Measurements from ENCODE around the gene USP34.

USP34 gene

DNA sequence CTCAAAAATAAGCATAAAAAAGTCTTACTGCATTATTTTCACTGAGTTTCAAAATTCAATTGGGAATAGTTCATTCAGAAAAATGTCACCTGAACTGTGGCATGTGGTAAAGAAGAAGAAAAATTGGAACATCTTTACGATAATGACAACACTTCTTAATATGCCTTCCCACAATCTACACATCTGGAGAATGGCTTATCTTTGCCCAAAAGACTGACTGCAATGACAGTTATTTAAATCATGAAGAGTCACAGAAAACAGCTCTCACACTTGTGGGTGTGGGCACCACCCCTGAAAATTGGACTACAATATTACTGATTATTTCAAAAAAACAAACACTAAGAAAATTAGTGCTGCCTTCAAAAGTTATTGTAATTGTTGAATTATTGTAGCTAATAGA lies 152.3 kb downstream of the USP34 start:
- no peak for ATAC-seq
- no peak for TF ChIP-seq CSDC2 (CRISPR knock-in tag; IDR thresholded peaks at IDR 0.05)
- no peak for TF ChIP-seq BACH2 (CRISPR knock-in tag; IDR thresholded peaks at IDR 0.05; ENCODE audit: borderline replicate concordance)
- TF ChIP-seq ZFP30 (CRISPR knock-in tag; IDR thresholded peaks at IDR 0.05), result no peak
- no peak for TF ChIP-seq TCF4 (CRISPR knock-in tag; IDR thresholded peaks at IDR 0.05; ENCODE audit: borderline replicate concordance)
- TF ChIP-seq ZNF565 (CRISPR knock-in tag; conservative IDR thresholded peaks at IDR 0.05; ENCODE audit: low read depth), result no peak
- no peak for TF ChIP-seq ZNF8 (CRISPR knock-in tag; IDR thresholded peaks at IDR 0.05)
- TF ChIP-seq, protein P1, sequence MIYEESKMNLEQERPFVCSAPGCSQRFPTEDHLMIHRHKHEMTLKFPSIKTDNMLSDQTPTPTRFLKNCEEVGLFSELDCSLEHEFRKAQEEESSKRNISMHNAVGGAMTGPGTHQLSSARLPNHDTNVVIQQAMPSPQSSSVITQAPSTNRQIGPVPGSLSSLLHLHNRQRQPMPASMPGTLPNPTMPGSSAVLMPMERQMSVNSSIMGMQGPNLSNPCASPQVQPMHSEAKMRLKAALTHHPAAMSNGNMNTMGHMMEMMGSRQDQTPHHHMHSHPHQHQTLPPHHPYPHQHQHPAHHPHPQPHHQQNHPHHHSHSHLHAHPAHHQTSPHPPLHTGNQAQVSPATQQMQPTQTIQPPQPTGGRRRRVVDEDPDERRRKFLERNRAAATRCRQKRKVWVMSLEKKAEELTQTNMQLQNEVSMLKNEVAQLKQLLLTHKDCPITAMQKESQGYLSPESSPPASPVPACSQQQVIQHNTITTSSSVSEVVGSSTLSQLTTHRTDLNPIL (CRISPR knock-in tag; IDR thresholded peaks at IDR 0.05; ENCODE audit: low read depth), result no peak
- TF ChIP-seq, protein P2, sequence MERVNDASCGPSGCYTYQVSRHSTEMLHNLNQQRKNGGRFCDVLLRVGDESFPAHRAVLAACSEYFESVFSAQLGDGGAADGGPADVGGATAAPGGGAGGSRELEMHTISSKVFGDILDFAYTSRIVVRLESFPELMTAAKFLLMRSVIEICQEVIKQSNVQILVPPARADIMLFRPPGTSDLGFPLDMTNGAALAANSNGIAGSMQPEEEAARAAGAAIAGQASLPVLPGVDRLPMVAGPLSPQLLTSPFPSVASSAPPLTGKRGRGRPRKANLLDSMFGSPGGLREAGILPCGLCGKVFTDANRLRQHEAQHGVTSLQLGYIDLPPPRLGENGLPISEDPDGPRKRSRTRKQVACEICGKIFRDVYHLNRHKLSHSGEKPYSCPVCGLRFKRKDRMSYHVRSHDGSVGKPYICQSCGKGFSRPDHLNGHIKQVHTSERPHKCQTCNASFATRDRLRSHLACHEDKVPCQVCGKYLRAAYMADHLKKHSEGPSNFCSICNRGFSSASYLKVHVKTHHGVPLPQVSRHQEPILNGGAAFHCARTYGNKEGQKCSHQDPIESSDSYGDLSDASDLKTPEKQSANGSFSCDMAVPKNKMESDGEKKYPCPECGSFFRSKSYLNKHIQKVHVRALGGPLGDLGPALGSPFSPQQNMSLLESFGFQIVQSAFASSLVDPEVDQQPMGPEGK (CRISPR knock-in tag; IDR thresholded peaks at IDR 0.05; ENCODE audit: borderline replicate concordance), result no peak
- TF ChIP-seq, protein P3, sequence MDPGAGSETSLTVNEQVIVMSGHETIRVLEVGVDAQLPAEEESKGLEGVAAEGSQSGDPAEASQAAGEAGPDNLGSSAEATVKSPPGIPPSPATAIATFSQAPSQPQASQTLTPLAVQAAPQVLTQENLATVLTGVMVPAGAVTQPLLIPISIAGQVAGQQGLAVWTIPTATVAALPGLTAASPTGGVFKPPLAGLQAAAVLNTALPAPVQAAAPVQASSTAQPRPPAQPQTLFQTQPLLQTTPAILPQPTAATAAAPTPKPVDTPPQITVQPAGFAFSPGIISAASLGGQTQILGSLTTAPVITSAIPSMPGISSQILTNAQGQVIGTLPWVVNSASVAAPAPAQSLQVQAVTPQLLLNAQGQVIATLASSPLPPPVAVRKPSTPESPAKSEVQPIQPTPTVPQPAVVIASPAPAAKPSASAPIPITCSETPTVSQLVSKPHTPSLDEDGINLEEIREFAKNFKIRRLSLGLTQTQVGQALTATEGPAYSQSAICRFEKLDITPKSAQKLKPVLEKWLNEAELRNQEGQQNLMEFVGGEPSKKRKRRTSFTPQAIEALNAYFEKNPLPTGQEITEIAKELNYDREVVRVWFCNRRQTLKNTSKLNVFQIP (CRISPR knock-in tag; IDR thresholded peaks at IDR 0.05; ENCODE audit: borderline replicate concordance, low read depth), result no peak
- TF ChIP-seq ZNF70 (CRISPR knock-in tag; IDR thresholded peaks at IDR 0.05), result no peak
- no peak for TF ChIP-seq PPARA (CRISPR knock-in tag; IDR thresholded peaks at IDR 0.05; ENCODE audit: borderline replicate concordance)
- TF ChIP-seq OSR1 (CRISPR knock-in tag; IDR thresholded peaks at IDR 0.05), result no peak
- TF ChIP-seq RARB (CRISPR knock-in tag; IDR thresholded peaks at IDR 0.05), result no peak
- TF ChIP-seq, protein P4, sequence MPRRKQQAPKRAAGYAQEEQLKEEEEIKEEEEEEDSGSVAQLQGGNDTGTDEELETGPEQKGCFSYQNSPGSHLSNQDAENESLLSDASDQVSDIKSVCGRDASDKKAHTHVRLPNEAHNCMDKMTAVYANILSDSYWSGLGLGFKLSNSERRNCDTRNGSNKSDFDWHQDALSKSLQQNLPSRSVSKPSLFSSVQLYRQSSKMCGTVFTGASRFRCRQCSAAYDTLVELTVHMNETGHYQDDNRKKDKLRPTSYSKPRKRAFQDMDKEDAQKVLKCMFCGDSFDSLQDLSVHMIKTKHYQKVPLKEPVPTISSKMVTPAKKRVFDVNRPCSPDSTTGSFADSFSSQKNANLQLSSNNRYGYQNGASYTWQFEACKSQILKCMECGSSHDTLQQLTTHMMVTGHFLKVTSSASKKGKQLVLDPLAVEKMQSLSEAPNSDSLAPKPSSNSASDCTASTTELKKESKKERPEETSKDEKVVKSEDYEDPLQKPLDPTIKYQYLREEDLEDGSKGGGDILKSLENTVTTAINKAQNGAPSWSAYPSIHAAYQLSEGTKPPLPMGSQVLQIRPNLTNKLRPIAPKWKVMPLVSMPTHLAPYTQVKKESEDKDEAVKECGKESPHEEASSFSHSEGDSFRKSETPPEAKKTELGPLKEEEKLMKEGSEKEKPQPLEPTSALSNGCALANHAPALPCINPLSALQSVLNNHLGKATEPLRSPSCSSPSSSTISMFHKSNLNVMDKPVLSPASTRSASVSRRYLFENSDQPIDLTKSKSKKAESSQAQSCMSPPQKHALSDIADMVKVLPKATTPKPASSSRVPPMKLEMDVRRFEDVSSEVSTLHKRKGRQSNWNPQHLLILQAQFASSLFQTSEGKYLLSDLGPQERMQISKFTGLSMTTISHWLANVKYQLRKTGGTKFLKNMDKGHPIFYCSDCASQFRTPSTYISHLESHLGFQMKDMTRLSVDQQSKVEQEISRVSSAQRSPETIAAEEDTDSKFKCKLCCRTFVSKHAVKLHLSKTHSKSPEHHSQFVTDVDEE (CRISPR knock-in tag; IDR thresholded peaks at IDR 0.05), result no peak
- no peak for TF ChIP-seq ZC3H10 (CRISPR knock-in tag; IDR thresholded peaks at IDR 0.05)
- TF ChIP-seq TOX (CRISPR knock-in tag; IDR thresholded peaks at IDR 0.05; ENCODE audit: borderline replicate concordance), result no peak

DNA sequence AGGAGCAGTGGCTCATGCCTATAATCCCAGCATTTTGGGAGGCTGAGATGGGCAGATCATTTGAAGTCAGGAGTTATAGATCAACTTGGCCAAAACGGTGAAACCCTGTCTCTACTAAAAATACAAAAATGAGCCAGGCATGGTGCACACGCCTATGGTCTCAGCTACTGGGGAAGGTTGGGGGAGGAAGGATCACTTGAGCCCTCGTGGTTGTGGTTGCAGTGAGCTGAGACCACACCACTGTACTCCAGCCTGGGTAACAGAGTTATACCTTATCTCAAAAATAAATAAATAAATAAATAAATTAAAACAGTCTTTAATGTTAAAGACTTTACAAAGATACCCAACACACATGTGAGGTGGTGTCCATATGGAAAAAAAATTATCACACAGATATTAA lies 174.9 kb downstream of the USP34 start:
- TF ChIP-seq TCF4 (CRISPR knock-in tag; IDR thresholded peaks at IDR 0.05; ENCODE audit: borderline replicate concordance) (no peak), TOX (CRISPR knock-in tag; IDR thresholded peaks at IDR 0.05; ENCODE audit: borderline replicate concordance) (no peak), ZFP3 (CRISPR knock-in tag; IDR thresholded peaks at IDR 0.05) (no peak), ISL1 (CRISPR knock-in tag; IDR thresholded peaks at IDR 0.05) (no peak), ARNTL (CRISPR knock-in tag; IDR thresholded peaks at IDR 0.05; ENCODE audit: borderline replicate concordance, low read depth) (no peak), OSR1 (CRISPR knock-in tag; IDR thresholded peaks at IDR 0.05) (no peak), ZFP30 (CRISPR knock-in tag; IDR thresholded peaks at IDR 0.05) (no peak), CSDC2 (CRISPR knock-in tag; IDR thresholded peaks at IDR 0.05) (no peak), ZC3H10 (CRISPR knock-in tag; IDR thresholded peaks at IDR 0.05) (no peak)
- TF ChIP-seq, protein P1 (CRISPR knock-in tag; IDR thresholded peaks at IDR 0.05; ENCODE audit: low read depth), result no peak
- TF ChIP-seq, protein P2 (CRISPR knock-in tag; IDR thresholded peaks at IDR 0.05; ENCODE audit: borderline replicate concordance), result no peak
- TF ChIP-seq, protein P4 (CRISPR knock-in tag; IDR thresholded peaks at IDR 0.05), result no peak
- ATAC-seq, result no peak
